HG02610 (cell line): ENCODE measurements around the gene ATG13.

ENCODE experiments used
- ATAC-seq: cut with Tn5 transposase; IDR thresholded peaks from one replicate; pipeline ENCODE4 v1.9.1; 2021; ENCODE audit warnings: mild to moderate bottlenecking, moderate library complexity; ENCODE audit not compliant: unreplicated experiment

ATG13 gene

DNA sequence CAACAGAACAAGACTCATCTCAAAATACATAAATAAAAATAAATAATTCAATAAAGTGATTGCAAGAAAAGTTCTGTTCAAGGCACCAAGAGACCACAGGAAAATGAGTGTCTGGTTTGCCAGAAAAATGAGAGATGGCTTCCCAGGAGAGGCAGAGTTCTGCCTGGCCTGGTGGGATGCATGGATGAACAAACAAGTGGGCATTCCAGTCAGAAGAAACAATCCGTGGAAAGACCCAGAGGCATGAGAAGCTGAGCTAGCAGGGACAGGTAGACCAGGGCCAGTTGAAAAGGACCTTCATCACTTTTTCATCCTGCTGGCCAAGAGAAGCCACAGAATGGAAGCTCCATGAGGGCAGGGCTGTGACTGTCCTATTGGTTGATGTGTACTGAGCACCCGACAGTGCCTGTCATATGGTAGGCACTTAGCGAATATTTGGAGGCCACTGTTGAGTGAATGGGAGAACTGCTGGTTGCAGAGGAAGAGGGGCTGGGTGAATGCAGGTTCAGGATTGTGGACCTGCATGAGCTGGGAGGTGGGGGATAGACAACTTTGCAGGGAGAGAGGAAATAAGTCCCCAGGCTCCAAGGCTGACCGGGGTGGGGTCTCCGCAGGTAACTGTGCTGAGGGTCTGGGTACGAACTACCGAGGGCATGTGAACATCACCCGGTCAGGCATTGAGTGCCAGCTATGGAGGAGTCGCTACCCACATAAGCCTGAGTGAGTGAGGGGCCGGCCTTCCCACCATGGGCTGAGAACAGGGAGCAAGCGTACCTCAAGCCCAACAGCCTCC is 105.4 kb downstream of the ATG13 start:
- ATAC-seq = no peak

DNA sequence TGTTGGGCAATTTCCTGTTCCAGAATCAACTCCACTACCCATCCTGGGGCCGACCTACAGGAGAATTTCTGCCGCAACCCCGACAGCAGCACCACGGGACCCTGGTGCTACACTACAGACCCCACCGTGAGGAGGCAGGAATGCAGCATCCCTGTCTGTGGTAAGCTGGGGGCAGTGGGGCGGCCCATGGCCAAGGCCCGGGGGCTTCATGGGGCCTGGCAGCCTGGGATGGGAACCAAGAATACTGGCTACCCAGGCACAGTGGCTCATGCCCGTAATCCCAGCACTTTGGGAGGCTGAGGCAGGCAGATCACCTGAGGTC is 106.0 kb downstream of the ATG13 start:
- ATAC-seq = no peak

DNA sequence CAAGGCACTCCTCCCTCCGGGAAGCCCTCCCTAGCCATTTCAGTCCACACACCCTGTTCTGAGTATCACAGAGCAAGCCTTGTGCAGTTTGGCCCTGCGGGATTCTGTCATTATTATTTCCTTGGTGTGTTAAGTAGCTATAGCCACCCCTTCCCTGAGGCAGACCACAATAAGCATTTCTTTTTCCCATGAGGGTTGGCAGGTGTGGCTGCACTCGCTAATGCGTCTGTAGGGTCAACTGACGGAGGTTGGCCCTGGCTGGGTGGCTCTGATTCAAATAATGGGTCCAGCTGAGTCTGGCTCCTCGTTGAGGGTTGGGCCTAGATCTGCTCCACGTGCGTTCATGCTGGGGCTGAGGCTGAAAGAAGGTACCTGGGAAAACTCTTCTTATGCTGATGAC is 106.7 kb downstream of the ATG13 start:
- no peak for ATAC-seq
